GM18502 (cell line): ENCODE results near the gene LAMP1.
"Not testable (repeated sequence)": the region's sequence is repeated elsewhere in the genome, so short reads cannot be mapped to it uniquely, and the experiment has no call there.

Source experiments
- ATAC-seq: cut with Tn5 transposase; IDR thresholded peaks from one replicate; pipeline ENCODE4 v1.9.1; 2021; ENCODE audit warnings: mild to moderate bottlenecking; ENCODE audit not compliant: unreplicated experiment, poor library complexity

The LAMP1 gene

GRCh38 chr13:113351514-113352026, 54.5 kb downstream of the LAMP1 start:
- no peak for ATAC-seq

DNA sequence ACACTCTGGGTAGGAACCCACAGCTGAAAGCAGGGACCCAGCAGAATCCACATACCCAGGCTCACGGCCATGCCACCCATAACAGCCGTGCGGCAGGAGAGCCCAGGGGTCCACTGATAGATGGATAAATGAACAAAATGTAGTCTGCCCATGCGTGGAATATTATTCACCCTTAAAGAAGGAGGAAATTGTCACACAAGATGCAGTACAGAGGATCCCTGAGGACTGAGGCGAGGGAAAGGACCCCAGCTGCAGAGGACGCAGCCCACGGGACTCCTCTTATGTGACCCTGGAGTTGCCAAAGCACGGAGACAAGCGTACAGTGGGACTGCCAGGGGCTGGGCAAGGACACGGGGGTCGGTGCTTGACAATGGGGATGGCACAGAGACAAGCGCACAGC, 56.2 kb downstream of the LAMP1 start:
- ATAC-seq, result no peak

GRCh38 chr13:113354831-113355610, 58.0 kb downstream of the LAMP1 start:
- no peak for ATAC-seq

GRCh38 chr13:113355621-113356020, 58.6 kb downstream of the LAMP1 start:
- ATAC-seq, result no peak

- ATAC-seq, result no peak
Observed at GRCh38 chr13:113356596-113356995, 59.6 kb downstream of the LAMP1 start.

- ATAC-seq, result no peak
Observed at GRCh38 chr13:113357529-113357928, 60.5 kb downstream of the LAMP1 start.

GRCh38 chr13:113358653-113359190, 61.7 kb downstream of the LAMP1 start:
- ATAC-seq, result no peak

GRCh38 chr13:113359571-113359970, 62.5 kb downstream of the LAMP1 start:
- ATAC-seq, result no peak

DNA sequence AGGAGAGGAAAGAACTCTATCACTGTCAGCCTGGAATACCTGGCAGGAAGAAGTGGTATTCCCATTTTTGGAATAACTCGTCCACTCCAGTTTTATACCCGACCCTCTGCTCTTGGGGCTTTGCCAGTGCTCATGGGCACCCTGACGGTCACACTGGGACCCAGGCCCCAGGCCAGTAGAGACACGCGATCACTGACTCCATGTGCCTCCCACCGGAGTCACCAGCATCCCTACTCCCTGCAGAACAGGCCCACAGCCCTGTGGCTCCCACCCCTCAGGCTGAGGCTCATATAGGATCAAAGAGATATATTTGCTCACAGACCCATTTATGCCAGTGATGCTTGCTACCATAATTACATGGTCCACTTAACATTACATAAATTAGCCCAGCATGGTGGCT, 63.4 kb downstream of the LAMP1 start:
- ATAC-seq, result no peak

- ATAC-seq, result no peak
Observed at GRCh38 chr13:113361406-113361805, 64.4 kb downstream of the LAMP1 start.

DNA sequence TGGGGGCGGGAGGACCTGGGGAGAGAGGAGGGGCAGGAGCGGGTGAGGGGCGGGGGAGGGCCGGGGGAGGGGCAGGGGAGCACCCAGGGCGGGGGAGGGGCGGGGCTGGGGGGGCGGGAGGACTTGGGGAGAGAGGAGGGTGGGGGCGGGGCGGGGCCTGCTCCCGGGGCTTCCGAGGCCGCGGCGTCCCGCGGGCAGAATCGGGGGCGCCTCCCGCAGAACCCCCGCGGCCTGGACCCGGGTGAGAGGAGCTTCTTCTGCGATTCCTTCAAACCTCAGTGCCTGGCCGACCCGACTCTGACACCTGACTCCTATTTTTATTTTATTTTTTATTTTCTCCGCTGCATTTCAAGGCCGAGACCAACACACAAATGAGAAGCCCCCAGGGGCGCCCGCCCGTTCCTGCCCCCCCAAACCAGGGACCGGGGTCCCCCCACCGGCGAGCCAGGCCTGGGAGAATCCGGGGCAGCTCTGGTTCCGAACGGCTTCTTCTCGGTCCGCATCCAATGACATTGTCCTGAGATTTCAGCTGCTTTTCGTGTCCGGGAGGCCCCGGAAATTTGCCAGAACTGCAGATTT, 67.4 kb downstream of the LAMP1 start:
- ATAC-seq, result no peak

GRCh38 chr13:113364901-113365582, 68.0 kb downstream of the LAMP1 start:
- ATAC-seq, result no peak

- no peak for ATAC-seq
Observed at GRCh38 chr13:113365583-113365970, 68.5 kb downstream of the LAMP1 start.

GRCh38 chr13:113365971-113366588, 69.0 kb downstream of the LAMP1 start:
- no peak for ATAC-seq

DNA sequence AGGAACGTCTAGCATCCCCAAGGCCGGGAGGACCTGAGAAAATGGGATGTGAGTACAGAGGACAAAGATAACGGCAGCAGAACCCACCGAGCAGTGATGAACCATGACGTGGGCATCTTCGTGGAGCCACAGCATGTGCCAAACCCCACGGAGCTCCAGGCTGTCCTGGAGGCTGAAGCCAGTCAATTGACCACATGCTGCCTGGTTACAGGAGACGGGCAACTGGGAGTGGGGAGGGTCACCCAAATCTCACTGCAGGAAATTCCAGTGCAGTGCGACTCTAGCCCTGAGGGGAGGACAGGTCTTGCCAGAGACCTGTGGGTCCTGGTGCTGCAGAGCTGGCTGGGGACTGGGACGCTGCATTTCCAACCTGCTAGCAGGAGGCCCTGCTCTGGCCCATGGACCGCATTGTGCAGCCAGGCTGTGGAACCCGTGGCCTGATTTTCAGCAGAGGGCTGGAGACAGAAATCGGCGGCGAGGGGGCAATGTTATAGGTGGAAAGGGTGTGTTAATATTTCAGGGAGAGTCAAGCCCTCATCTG, 70.1 kb downstream of the LAMP1 start:
- ATAC-seq, result no peak

GRCh38 chr13:113367771-113368170, 70.7 kb downstream of the LAMP1 start:
- no peak for ATAC-seq

GRCh38 chr13:113368353-113368752, 71.3 kb downstream of the LAMP1 start:
- ATAC-seq, result not testable (repeated sequence)

DNA sequence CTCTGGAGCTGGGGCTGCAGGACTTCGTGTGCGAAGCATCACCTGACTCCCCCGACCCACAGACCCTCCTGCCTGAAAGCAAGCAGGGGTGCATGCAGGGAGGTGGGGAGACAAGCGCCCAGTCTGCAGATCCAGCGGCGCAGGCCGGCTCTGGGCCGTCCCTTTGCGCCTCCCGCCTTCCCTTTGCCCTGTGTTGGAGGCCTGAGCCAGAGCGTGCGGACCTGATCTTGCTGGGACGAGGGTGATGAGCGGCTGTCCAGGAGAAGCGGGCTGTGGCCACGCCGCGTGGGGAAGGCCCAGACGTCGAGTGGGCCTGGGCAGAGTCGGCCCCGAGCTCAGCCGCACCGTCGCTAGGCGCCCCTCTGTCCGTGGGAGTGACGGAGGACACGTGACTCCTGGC, 72.2 kb downstream of the LAMP1 start:
- ATAC-seq, result no peak

DNA sequence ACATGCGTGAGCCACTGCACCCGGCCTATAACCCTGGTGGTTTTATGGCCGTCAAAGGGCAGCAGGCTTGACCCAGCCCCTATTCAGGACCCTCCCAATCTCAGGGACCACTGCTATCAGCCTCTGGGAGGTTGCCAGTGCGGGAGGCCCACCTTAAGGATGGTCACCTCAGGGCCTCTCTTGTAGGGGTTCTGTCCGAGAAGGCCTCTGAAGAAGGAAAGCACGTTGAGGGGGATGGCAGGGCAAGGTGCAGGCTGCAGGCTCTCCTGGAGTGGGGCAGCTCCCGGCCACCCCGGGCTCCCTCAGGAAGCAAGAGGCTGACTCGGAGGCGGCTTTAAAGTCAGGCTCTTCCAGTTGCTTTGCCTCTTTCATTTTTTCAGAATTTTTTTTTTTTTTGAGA, 72.8 kb downstream of the LAMP1 start:
- ATAC-seq, result no peak

DNA sequence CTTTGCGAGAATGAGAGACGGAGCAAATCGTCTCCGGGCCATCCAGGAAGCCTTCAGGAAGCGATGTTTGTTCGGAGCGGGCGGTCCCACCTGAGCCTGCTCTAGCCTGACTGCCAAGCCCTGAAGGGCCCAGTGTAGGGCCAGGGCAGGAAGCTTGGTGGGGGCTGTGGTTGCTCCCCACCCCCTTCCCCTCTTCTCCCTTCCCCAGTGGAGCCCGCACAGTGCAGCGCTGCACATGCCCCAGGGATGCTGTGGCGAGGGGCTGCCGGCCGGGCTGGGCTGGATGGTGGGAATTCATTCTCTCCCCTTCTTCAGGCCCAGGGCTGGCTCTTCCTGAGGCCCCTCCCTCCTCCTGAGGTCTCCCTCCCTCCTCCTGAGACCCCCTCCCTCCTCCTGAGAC, 74.0 kb downstream of the LAMP1 start:
- no peak for ATAC-seq
